HFFc6 (cell line): ENCODE measurements around the gene DYSF. TPM values are rescaled to one million over a fixed set of nuclear protein-coding genes. Genes with fewer than 3 reads are reported as not detected.

Source experiments
- DNase-seq: peaks from one replicate; pipeline ENCODE4 v3.0.0-alpha.2; 2018
- H3K27ac Mint-ChIP-seq: 2 replicates; pipeline ENCODE4 v1.8.0; 2020; ENCODE audit warnings: mild to moderate bottlenecking, mixed read lengths
- H3K27me3 Mint-ChIP-seq: 2 replicates; pipeline ENCODE4 v1.8.0; 2021; ENCODE audit warnings: mild to moderate bottlenecking, moderate library complexity, mixed read lengths; ENCODE audit not compliant: insufficient read depth
- H3K36me3 Mint-ChIP-seq: 2 replicates; pipeline ENCODE4 v1.8.0; 2021; ENCODE audit warnings: low read depth, mixed read lengths
- H3K4me1 Mint-ChIP-seq: 2 replicates; pipeline ENCODE4 v1.8.0; 2020; ENCODE audit warnings: low read depth, mixed read lengths
- H3K4me3 Mint-ChIP-seq: 2 replicates; pipeline ENCODE4 v1.8.0; 2020; ENCODE audit warnings: mild to moderate bottlenecking, moderate library complexity, mixed read lengths
- H3K9me3 Mint-ChIP-seq: 2 replicates; pipeline ENCODE4 v1.8.0; 2020; ENCODE audit warnings: mild to moderate bottlenecking, mixed read lengths
- total RNA-seq, 6 experiments: library from RNA; stranded (reverse); fragmentation: NEBNext Ultra II Directional; extraction: Animal tissue kit (Norgen Biotek cat#: 25700); gene quantifications; 2 replicates in 1 of 6; 3 replicates in 5 of 6; pipeline ENCODE4 v1.2.3, GENCODE V29; 2021
- TF ChIP-seq, protein P1 (sequence below): fragments of 200-600 bp; sonication (generic); IDR thresholded peaks from 2 replicates; pipeline ENCODE4 v1.5.0; 2021; ENCODE audit warnings: antibody characterized with exemption, mild to moderate bottlenecking

Gene DYSF
- total RNA-seq, 6 experiments from 2014 or later: 0.07 to 0.57 (median 0.32) TPM

DNA sequence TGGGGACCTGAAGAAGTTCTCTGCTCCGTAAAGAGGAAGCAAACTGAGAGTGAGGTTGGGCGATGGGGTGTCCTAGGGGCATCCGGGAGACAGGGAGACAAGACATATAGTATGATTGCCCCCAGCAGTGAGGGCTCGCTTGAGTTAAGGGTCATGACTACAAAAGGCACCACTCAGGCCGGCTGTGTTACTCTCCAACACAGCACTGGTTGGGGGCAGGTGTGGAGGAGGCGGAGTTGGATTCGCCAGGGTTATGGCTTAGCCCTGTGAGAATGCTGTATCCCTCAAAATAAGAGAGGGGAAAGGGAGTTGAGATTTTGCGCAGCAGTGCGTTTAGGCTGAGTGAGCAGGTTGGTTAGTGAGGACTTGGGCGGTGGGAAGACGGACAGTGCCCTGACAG lies 12.0 kb downstream of the DYSF start:
- DNase-seq: no peak
- TF ChIP-seq, protein P1, sequence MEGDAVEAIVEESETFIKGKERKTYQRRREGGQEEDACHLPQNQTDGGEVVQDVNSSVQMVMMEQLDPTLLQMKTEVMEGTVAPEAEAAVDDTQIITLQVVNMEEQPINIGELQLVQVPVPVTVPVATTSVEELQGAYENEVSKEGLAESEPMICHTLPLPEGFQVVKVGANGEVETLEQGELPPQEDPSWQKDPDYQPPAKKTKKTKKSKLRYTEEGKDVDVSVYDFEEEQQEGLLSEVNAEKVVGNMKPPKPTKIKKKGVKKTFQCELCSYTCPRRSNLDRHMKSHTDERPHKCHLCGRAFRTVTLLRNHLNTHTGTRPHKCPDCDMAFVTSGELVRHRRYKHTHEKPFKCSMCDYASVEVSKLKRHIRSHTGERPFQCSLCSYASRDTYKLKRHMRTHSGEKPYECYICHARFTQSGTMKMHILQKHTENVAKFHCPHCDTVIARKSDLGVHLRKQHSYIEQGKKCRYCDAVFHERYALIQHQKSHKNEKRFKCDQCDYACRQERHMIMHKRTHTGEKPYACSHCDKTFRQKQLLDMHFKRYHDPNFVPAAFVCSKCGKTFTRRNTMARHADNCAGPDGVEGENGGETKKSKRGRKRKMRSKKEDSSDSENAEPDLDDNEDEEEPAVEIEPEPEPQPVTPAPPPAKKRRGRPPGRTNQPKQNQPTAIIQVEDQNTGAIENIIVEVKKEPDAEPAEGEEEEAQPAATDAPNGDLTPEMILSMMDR: no peak
- H3K27ac Mint-ChIP-seq: no peak overlapping the region
- H3K9me3 Mint-ChIP-seq: 0 out of 2 replicates have a peak, but pooled peaks cover 7% of the 10 kb centered on the region
- peaks cover 8% of the 10 kb centered on the region for H3K4me1 Mint-ChIP-seq
- H3K27me3 Mint-ChIP-seq: peaks cover 29% of the 10 kb centered on the region
- no peak overlapping the region for H3K4me3 Mint-ChIP-seq
- no peaks in the 10 kb centered on the region for H3K36me3 Mint-ChIP-seq

DNA sequence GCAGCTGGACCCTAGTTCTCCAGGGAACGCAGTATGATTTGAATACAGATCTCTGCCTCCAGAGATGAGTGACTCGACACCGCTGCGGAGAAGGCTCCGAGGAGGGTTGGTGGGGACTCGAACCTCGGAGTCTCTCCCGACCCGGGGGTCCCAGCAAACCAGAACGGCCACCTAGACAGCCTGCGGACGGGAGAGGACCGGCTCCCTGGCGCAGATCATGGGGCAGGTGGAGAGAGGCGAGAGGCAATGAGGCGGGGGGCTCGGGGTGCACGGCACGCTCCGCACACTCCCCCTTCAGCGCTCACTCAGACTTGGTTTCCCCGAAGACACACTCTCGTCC lies 12.6 kb downstream of the DYSF start:
- no peaks in the 10 kb centered on the region for H3K36me3 Mint-ChIP-seq

DNA sequence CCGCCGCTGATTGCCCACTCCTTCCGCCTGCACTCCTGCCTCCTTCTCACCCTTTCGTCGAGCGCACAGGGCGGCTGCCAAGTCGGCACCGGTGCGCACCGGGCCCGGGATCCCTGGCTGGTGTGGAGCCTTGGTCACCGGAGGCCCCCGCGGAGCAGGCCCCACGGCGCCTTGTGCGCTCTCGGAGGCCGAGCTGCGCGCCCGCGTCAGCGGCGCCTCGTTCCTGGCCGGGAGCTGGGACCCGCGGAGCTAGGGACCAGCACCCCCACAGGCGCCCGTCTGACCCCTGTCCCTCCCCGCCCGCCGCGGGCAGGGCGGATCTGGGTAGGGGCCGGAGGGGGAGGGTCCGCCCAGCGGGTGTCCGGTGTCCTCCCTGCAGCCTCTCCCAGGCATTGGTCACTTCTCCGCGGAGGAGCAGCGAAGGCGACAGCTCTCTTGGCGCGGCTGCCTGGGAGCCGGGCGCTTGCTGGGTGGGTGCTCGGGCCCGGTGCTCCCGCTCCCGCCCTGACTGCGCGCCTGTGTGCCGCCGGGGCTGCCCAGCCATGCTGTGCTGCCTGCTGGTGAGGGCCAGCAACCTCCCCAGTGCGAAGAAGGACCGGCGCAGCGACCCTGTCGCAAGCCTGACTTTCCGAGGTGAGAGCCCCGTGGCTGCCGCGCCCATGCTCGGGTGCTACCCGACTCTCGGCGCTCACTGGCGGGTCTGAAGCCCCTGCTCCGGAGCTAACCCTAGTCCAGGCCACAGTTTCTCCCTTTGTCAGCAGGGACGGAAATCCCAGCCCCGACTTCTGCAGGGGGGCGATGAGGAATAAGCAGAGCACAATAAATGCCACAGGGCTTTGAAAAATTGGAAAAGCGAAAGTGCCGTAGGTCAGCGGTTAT lies 13.2 kb downstream of the DYSF start:
- Mint-ChIP-seq H3K9me3 (0 out of 2 replicates have a peak, but pooled peaks cover 7% of the 10 kb centered on the region), H3K27me3 (peaks cover 29% of the 10 kb centered on the region), H3K4me3 (peak overlapping the region; percentile 89), H3K36me3 (no peaks in the 10 kb centered on the region), H3K27ac (no peak overlapping the region), H3K4me1 (peaks cover 15% of the 10 kb centered on the region)
- no peak for DNase-seq
- TF ChIP-seq, protein P1: no peak

More for the DNA sequence above, 12.6 kb downstream of the DYSF start:
- peaks cover 29% of the 10 kb centered on the region for H3K27me3 Mint-ChIP-seq
- TF ChIP-seq, protein P1: no peak
- DNase-seq: no peak
- peaks cover 8% of the 10 kb centered on the region for H3K4me1 Mint-ChIP-seq
- H3K9me3 Mint-ChIP-seq: 0 out of 2 replicates have a peak, but pooled peaks cover 7% of the 10 kb centered on the region
- no peak overlapping the region for H3K27ac Mint-ChIP-seq
- no peak overlapping the region for H3K4me3 Mint-ChIP-seq

DNA sequence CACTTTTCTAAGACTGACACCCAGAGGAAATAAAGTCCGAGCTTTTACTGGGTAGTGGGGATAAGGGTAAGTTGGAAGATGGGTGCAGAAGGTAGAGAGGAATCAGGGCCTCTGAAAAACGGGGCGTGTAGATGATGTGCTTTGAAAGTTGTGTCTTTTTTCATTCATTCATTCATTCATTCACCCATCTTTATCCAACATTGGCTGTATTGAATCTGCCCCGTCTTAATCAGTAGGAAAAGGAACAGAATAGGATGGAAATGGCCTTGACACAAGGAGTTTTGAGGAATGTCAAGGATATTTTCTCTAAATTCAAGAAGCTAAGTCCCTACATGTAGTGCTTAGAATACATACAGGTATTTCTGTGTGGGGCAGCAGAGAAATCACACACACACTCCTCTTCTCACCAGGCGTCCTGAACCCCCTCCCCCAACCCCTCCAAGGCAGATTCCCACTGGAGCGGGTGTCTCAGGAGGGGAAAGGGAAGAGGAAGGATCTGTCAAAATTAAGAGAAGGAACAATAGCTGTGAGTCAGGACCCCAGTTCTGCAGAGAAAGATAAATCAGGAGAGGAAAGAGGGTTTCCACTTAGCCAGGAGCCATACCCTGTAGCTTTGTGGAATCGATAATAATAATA lies 13.9 kb downstream of the DYSF start:
- Mint-ChIP-seq H3K4me1 (peaks cover 15% of the 10 kb centered on the region), H3K27me3 (peaks cover 29% of the 10 kb centered on the region), H3K27ac (no peak overlapping the region), H3K4me3 (peak overlapping the region; percentile 89), H3K9me3 (0 out of 2 replicates have a peak, but pooled peaks cover 7% of the 10 kb centered on the region), H3K36me3 (no peaks in the 10 kb centered on the region)
- TF ChIP-seq, protein P1: no peak
- DNase-seq: no peak

DNA sequence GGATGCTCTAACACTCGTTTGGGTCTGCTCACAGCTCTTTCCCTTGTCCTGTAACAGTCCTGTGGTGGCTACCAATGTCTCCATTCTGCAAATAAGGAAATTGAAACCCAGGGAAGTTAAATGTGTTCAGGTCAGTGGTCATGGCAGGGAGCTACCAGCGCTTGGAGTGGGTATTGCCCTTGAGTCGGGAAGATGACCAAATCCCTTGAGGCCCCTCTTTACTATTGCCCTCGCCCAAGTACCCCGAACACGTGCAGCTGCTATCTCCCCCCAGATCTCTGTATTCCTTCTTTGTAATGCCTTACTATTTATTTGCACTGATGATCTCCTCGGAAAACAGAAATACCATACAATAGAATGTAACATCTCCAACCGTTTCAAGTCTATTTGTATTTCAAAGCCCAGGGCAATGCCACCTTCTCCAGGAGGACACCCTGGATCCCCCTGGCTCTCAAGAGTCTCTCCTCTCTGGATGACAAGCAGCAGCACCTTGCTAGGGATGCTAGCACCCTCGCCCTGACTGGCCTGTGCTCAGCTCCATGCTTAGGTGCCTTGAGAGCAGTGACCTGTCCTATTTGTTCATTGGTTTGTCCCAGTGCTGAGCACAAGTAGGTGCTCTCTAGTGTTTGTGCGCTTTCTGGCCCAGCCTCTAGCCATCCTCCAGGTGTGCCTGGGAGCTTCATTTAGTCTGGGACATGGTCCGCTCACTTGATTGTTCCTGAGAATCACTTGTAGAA lies 15.1 kb downstream of the DYSF start:
- TF ChIP-seq, protein P1: no peak
- Mint-ChIP-seq H3K4me3 (no peak overlapping the region), H3K9me3 (no peaks in the 10 kb centered on the region), H3K27ac (no peak overlapping the region), H3K27me3 (peaks cover 31% of the 10 kb centered on the region), H3K4me1 (peaks cover 21% of the 10 kb centered on the region), H3K36me3 (no peaks in the 10 kb centered on the region)
- DNase-seq: no peak
